ENCODE results near the gene GSTA2. TPM values are rescaled to one million over a fixed set of nuclear protein-coding genes. Genes with fewer than 3 reads are reported as not detected.
"Not testable (repeated sequence)": the region's sequence is repeated elsewhere in the genome, so short reads cannot be mapped to it uniquely, and the experiment has no call there.

The GSTA2 gene
- total and polyA plus RNA-seq, 3 donors from 2014 or later = 65.4 to 89.9 (median 85.9) TPM

DNA sequence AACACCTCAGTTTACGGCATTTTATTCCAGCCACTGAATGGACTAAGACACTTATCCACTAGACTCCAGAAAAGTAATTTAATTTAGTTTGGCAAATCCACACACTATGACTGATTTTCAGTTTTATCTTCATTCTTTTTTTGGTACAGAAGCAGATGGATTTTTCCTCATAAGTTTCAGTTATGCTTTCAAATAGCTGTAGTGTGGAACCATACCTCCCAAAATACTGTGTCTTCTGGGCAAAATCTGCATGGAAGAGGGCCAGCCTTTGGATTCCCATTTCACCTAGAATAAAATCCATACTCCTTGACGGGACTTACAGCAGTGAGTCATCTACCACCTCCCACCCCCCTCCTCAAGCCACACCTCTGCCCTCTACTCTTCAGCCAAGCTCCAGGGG is 43.0 kb downstream of the GSTA2 start:
- DNase-seq = no peak

DNA sequence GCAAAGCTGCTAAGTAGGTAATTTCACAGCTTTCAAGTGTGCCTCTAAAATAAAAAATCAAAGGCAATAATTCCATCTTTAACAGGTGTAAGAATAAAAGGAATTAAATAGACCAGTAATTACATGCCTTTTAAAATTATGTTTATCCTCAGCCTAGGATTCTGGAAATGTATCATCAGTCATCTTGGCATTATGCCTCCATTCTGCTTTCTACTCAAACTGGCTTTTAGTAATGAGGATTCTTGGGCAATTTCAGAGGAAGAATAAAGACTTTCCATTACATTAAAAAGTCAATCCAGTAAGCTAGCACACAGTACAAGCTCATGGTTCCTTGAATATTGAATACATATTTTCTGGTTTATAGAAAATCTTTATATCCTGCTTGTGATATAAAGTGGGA is 44.7 kb downstream of the GSTA2 start:
- H3K9me3 ChIP-seq = no peaks in the 10 kb centered on the region
- H3K4me3 ChIP-seq = no peak overlapping the region
- H3K27me3 ChIP-seq = no peaks in the 10 kb centered on the region

More for the DNA sequence above, 43.0 kb downstream of the GSTA2 start:
- Histone ChIP-seq H3K36me3 (ENCODE audit: low read depth, missing control alignments) (no peaks in the 10 kb centered on the region), H3K27ac (no peak overlapping the region), H3K4me3 (no peak overlapping the region), H3K4me1 (peaks cover 15% of the 10 kb centered on the region), H3K9me3 (no peaks in the 10 kb centered on the region), H3K27me3 (no peaks in the 10 kb centered on the region)
- TF ChIP-seq, protein P1, sequence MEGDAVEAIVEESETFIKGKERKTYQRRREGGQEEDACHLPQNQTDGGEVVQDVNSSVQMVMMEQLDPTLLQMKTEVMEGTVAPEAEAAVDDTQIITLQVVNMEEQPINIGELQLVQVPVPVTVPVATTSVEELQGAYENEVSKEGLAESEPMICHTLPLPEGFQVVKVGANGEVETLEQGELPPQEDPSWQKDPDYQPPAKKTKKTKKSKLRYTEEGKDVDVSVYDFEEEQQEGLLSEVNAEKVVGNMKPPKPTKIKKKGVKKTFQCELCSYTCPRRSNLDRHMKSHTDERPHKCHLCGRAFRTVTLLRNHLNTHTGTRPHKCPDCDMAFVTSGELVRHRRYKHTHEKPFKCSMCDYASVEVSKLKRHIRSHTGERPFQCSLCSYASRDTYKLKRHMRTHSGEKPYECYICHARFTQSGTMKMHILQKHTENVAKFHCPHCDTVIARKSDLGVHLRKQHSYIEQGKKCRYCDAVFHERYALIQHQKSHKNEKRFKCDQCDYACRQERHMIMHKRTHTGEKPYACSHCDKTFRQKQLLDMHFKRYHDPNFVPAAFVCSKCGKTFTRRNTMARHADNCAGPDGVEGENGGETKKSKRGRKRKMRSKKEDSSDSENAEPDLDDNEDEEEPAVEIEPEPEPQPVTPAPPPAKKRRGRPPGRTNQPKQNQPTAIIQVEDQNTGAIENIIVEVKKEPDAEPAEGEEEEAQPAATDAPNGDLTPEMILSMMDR (IDR thresholded peaks at IDR 0.05) = no peak
- TF ChIP-seq POLR2A (IDR thresholded peaks at IDR 0.05) = no peak
- WGBS, 2 donors = 34 to 84% methylated on average over 2 of the region's 2 CpGs
- intact Hi-C loops (cut with DNase I; ENCODE audit: low total_unique reads) = no loop called here

DNA sequence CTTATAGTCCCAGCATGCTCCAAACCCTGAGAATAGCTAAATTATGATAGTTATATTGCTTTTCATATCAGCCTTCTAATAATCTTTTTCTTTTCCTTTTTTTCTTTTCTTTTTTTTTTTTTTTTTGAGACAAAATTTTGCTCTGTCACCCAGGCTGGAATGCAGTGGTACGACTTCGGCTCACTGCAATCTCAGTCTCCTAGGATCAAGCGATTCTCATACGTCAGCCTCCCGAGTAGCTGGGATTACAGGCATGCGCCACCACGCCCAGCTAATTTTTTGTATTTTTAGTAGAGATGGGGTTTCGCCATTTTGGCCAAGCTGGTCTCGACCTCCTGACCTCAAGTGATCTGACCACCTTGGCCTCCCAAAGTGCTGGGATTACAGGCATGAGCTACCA is 48.5 kb downstream of the GSTA2 start:
- H3K27me3 ChIP-seq; intact Hi-C loops (cut with DNase I; ENCODE audit: low total_unique reads); H3K4me3 ChIP-seq; DNase-seq; H3K36me3 ChIP-seq (ENCODE audit: low read depth, missing control alignments); H3K9me3 ChIP-seq; H3K4me1 ChIP-seq; H3K27ac ChIP-seq: not testable (repeated sequence)
- WGBS, 2 donors = 90 to 93% methylated on average over 9 of the region's 9 CpGs

More for the DNA sequence above, 44.7 kb downstream of the GSTA2 start:
- TF ChIP-seq, protein P1 (IDR thresholded peaks at IDR 0.05) = no peak
- TF ChIP-seq POLR2A (IDR thresholded peaks at IDR 0.05) = no peak
- H3K27ac ChIP-seq = no peak overlapping the region
- intact Hi-C loops (cut with DNase I; ENCODE audit: low total_unique reads) = no loop called here
- H3K4me1 ChIP-seq = peaks cover 5% of the 10 kb centered on the region
- H3K36me3 ChIP-seq (ENCODE audit: low read depth, missing control alignments) = no peaks in the 10 kb centered on the region
- DNase-seq = no peak

DNA sequence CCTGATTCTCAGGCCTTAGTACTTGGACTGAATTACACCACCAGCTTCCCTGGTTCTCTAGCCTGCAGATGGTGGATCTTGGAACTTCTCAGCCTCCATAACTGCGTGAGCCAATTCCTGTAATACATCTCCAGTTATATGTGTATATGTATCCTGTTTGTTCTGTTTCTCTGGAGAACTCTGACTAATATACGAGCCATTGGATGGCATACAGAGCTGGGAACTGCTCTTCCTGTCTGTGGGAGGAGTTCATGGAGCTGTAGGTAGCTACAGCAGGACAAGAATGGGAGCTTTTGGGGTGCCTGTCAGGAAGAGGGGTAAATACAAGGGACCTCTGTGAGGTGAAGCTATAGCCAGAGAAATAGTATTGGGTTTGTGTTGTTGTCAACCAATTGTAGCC is 51.1 kb downstream of the GSTA2 start:
- intact Hi-C loops (cut with DNase I; ENCODE audit: low total_unique reads) = no loop called here
- 89 to 91% methylated on average over 2 of the region's 2 CpGs for WGBS, 2 donors
- Histone ChIP-seq H3K36me3 (ENCODE audit: low read depth, missing control alignments) (no peaks in the 10 kb centered on the region), H3K27me3 (no peaks in the 10 kb centered on the region), H3K9me3 (no peaks in the 10 kb centered on the region), H3K4me1 (peaks cover 5% of the 10 kb centered on the region), H3K4me3 (no peak overlapping the region), H3K27ac (no peak overlapping the region)
- no peak for DNase-seq
- no peak for TF ChIP-seq POLR2A (IDR thresholded peaks at IDR 0.05)

DNA sequence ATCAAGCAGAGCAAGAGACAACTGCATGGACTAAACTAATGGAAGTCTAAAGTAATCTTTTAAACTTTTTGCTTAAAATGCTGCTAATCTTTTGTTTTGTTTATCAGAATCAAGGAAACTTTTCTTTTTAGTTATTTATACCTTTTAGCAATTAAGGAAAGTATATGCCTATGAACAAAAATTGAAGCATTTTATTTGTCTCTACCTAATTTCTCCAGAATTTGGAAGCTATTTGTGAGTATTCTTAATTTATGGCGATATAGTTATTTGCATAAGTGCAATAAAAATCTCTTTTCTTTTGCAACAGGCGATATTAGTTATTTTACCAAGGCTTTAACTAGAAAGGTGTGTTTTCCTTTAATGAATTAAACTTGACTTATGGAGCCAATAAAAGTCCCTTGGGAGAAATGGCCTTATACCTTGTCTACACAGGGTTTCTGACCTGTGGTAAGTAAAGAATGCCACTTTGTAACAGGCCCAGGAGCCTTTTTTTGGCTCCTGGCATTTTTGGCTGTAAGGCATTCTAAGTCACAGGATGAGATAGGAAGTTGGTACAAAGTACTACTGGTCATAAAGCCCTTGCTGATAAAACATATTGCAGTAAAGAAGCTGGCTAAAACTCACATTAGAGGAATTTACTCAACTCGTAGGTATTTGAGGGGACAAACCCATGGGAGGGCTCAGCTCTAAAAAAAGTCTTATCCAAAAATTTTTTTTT is 55.2 kb downstream of the GSTA2 start:
- 80 to 84% methylated on average over 3 of the region's 3 CpGs for WGBS, 2 donors
- intact Hi-C loops (cut with DNase I; ENCODE audit: low total_unique reads) = no loop called here
- no peak overlapping the region for H3K27ac ChIP-seq
- no peaks in the 10 kb centered on the region for H3K36me3 ChIP-seq (ENCODE audit: low read depth, missing control alignments)
- no peak for DNase-seq
- TF ChIP-seq POLR2A (IDR thresholded peaks at IDR 0.05) = no peak
- TF ChIP-seq, protein P1 (IDR thresholded peaks at IDR 0.05) = no peak
- H3K27me3 ChIP-seq = no peaks in the 10 kb centered on the region
- H3K4me3 ChIP-seq = no peak overlapping the region
- H3K4me1 ChIP-seq = no peaks in the 10 kb centered on the region
- H3K9me3 ChIP-seq = no peaks in the 10 kb centered on the region

DNA sequence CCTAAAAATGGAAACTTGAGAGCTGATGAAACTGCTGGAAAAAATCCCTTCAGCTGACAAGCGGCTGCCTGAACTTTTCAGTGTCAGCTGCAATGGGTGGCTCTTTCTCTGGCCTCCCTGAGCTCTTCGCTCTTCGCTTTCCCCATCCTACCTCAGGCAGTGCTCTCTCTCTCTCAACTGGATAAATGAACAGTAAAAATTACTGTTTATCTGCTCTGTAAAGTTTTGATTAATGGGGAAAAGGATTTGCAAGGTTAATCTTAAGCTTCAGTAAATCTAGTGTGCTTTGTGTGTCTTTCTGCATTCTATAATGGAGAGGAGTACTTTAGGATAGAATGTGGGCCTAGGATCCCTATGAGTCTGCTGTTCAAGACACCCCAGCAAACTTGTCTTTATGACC is 57.3 kb downstream of the GSTA2 start:
- WGBS, 2 donors = 92% methylated on average over 3 of the region's 3 CpGs
- no peak overlapping the region for H3K27ac ChIP-seq
- no peaks in the 10 kb centered on the region for H3K4me1 ChIP-seq
- DNase-seq = no peak
- H3K27me3 ChIP-seq = no peaks in the 10 kb centered on the region
- H3K36me3 ChIP-seq (ENCODE audit: low read depth, missing control alignments) = no peaks in the 10 kb centered on the region
- H3K4me3 ChIP-seq = no peak overlapping the region
- intact Hi-C loops (cut with DNase I; ENCODE audit: low total_unique reads) = no loop called here
- TF ChIP-seq, protein P1 (IDR thresholded peaks at IDR 0.05) = no peak
- no peak for TF ChIP-seq POLR2A (IDR thresholded peaks at IDR 0.05)
- no peaks in the 10 kb centered on the region for H3K9me3 ChIP-seq

DNA sequence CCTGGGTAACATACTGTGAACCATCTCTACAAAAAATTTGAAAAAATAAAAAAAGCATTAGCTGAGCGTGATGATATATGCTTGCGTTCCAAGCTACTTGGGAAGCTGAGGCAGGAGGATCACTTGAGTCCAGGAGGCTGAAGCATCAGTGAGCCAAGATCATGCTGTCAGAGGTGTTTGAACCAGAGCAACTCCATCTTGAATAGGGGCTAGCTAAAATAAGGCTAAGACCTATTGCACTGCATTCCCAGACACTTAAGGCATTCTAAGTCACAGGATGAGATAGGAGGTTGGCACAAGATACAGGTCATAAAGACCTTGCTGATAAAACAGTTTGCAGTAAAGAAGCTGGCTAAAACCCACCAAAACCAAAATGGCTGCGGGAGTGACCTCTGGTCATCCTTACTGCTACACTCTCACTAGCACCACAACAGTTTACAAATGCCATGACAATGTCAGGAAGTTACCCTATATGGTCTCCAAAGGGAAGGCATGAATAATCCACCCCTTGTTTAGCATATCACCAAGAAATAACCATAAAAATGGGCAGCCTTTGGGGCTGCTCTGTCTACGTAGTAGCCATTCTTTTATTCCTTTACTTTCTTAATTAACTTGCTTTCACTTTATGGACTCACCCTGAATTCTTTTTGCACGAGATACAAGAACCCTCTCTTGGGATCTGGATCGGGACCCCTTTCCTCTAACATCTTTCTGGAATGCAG is 58.3 kb downstream of the GSTA2 start:
- H3K4me1 ChIP-seq; H3K27me3 ChIP-seq; DNase-seq; H3K27ac ChIP-seq; H3K36me3 ChIP-seq (ENCODE audit: low read depth, missing control alignments); H3K4me3 ChIP-seq; intact Hi-C loops (cut with DNase I; ENCODE audit: low total_unique reads); H3K9me3 ChIP-seq: not testable (repeated sequence)
- WGBS, 2 donors = 89 to 97% methylated on average over 6 of the region's 6 CpGs

Measured in testis (tissue), 3 donors.